Common myeloid progenitor, CD34-positive (primary cell): ENCODE measurements around the gene AQP10.
"Not testable (repeated sequence)": the region's sequence is repeated elsewhere in the genome, so short reads cannot be mapped to it uniquely, and the experiment has no call there.

Source experiments
- CTCF ChIA-PET: fragments of 350-600 bp; sonication (Branson Sonifier 250); formaldehyde crosslinking; loops from one replicate; lab custom pipeline; 2021; ENCODE audit warnings: antibody characterized with exemption; lab: Charles Lee
- POLR2A ChIA-PET: fragments of 350-600 bp; sonication (Branson Sonifier 250); formaldehyde crosslinking; loops from one replicate; lab custom pipeline; 2021; ENCODE audit warnings: antibody characterized with exemption; lab: Charles Lee
- DNase-seq, 3 donors: peaks; one replicate each; pipeline versions ENCODE4 v3.0.0 to v3.0.0-alpha.2; 2013
- H3K27ac ChIP-seq, 2 experiments: 1 replicate in 1 of 2; 2 replicates in 1 of 2; pipeline ENCODE4 v1.7.0; 2013; ENCODE audit warnings: inconsistent platforms in 2 of 2, low read length in 2 of 2, mild to moderate bottlenecking in 2 of 2, low read depth in 1 of 2, moderate library complexity in 1 of 2; ENCODE audit not compliant: severe bottlenecking in 2 of 2, insufficient read depth in 1 of 2, poor library complexity in 1 of 2
- H3K27me3 ChIP-seq, 5 experiments: replicated peaks in 2 of 5; 1 replicate in 3 of 5; 2 replicates in 2 of 5; pipeline versions ENCODE4 v1.6.1 to v1.7.0; 2013; ENCODE audit warnings: low read length in 4 of 5, mild to moderate bottlenecking in 2 of 5, moderate library complexity in 2 of 5, inconsistent platforms in 1 of 5; ENCODE audit not compliant: insufficient read depth in 5 of 5, control insufficient read depth in 4 of 5
- H3K36me3 ChIP-seq, 4 experiments: 1 replicate in 2 of 4; 2 replicates in 2 of 4; pipeline versions ENCODE4 v1.6.1 to v1.7.0; 2013; ENCODE audit warnings: low read length in 3 of 4, control low read depth in 1 of 4, mild to moderate bottlenecking in 1 of 4; ENCODE audit not compliant: control insufficient read depth in 4 of 4, insufficient read depth in 4 of 4
- H3K4me1 ChIP-seq, 4 experiments: 1 replicate in 3 of 4; 2 replicates in 1 of 4; pipeline versions ENCODE4 v1.6.1 to v1.7.1; 2013; ENCODE audit warnings: low read length in 3 of 4, mild to moderate bottlenecking in 3 of 4, control low read depth in 1 of 4, inconsistent platforms in 1 of 4, moderate library complexity in 1 of 4; ENCODE audit not compliant: control insufficient read depth in 4 of 4, insufficient read depth in 4 of 4; ENCODE audit errors: control extremely low read depth in 1 of 4
- H3K4me3 ChIP-seq, 7 experiments: 1 replicate in 4 of 7; 2 replicates in 3 of 7; pipeline versions ENCODE4 v1.5.1 to v1.7.0; 2013; ENCODE audit warnings: mild to moderate bottlenecking in 7 of 7, low read length in 6 of 7, moderate library complexity in 6 of 7, inconsistent platforms in 2 of 7, low read depth in 2 of 7, control low read depth in 1 of 7; ENCODE audit not compliant: insufficient read depth in 4 of 7, control insufficient read depth in 1 of 7; ENCODE audit errors: extremely low read depth in 1 of 7
- H3K9me3 ChIP-seq, 5 experiments: 1 replicate in 4 of 5; 2 replicates in 1 of 5; pipeline versions ENCODE4 v1.6.1 to v1.7.1; 2013; ENCODE audit warnings: low read length in 4 of 5, mild to moderate bottlenecking in 2 of 5, inconsistent platforms in 1 of 5, low read depth in 1 of 5, moderate library complexity in 1 of 5; ENCODE audit not compliant: control insufficient read depth in 4 of 5, insufficient read depth in 2 of 5; ENCODE audit errors: control extremely low read depth in 1 of 5
- WGBS: methylation state at CpG from one replicate; pipeline ENCODE4 v1.1.5; 2013; ENCODE audit not compliant: insufficient coverage; 5-methylcytosine and 5-hydroxymethylcytosine counted together

Gene AQP10

DNA sequence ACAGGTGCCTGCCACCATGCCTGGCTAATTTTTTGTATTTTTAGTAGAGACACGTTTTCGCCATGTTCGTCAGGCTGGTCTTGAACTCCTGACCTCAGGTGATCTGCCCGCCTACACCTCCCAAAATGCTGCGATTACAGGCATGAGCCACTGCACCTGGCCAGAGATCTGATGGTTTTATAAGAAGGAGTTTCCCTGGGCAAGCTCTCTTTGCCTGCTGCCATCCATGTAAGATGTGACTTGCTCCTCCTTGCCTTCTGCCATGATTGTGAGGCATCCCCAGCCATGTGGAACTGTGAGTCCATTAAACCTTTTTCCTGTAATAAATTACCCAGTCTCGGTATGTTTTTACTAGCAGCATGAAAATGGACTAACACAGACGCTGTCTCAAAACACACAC, 11.8 kb upstream of the AQP10 start:
- CTCF ChIA-PET, POLR2A ChIA-PET, H3K27me3 ChIP-seq, H3K4me3 ChIP-seq, H3K9me3 ChIP-seq, H3K4me1 ChIP-seq, DNase-seq, H3K36me3 ChIP-seq, H3K27ac ChIP-seq: not testable (repeated sequence)
- WGBS = 92% methylated on average over 2 of the region's 7 CpGs

- H3K27me3 ChIP-seq, H3K4me1 ChIP-seq, H3K9me3 ChIP-seq, H3K4me3 ChIP-seq, DNase-seq, H3K36me3 ChIP-seq, H3K27ac ChIP-seq, POLR2A ChIA-PET: not testable (repeated sequence)
- CTCF ChIA-PET = interaction anchor here (4.1 kb wide), 1 partner anchor 11 kb away, joined by 16 read pairs; no protein-coding TSS in a partner anchor
- WGBS = 88% methylated on average over 7 of the region's 13 CpGs
These were observed 8.4 kb upstream of the AQP10 start for GRCh38 chr1:154312229-154313065.

DNA sequence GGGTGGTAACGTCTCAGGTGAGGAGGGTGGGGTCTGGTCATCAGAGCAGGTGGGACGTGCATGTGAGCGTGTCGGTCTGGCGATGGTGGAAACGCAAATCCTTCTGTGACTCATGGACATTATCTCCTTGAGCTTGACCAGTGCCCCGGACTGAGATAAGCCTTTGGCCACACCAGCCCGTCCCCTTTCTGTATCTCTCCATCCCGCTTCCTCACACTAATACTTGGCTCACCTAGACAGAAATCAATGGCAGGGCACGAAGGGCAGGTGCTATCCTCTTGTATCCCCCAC, 7.9 kb upstream of the AQP10 start:
- peaks cover 0 to 1% (median 0%) of the 10 kb centered on the region in 5 experiments for H3K9me3 ChIP-seq
- H3K27ac ChIP-seq = no peak overlapping the region
- no peaks in the 10 kb centered on the region for H3K4me1 ChIP-seq
- no peak for DNase-seq
- no peak overlapping the region for H3K4me3 ChIP-seq
- ChIA-PET POLR2A (no interaction called here), CTCF (interaction anchor here (4.1 kb wide), 1 partner anchor 10 kb away, joined by 16 read pairs; no protein-coding TSS in a partner anchor)
- H3K27me3 ChIP-seq = no peaks in the 10 kb centered on the region
- no peaks in the 10 kb centered on the region for H3K36me3 ChIP-seq
- 96% methylated on average over 9 of the region's 10 CpGs for WGBS

- not testable (repeated sequence) for H3K36me3 ChIP-seq, H3K27me3 ChIP-seq, H3K9me3 ChIP-seq, H3K4me3 ChIP-seq, DNase-seq, H3K27ac ChIP-seq, H3K4me1 ChIP-seq
- CTCF ChIA-PET = interaction anchor here (0.7 to 4.1 kb wide), 4 partner anchors 9 to 27 kb away, joined by 3 to 16 read pairs (median 7); no protein-coding TSS in a partner anchor
- POLR2A ChIA-PET = interaction anchor here (0.6 kb wide), 1 partner anchor 23 kb away, joined by 7 read pairs; no protein-coding TSS in a partner anchor
- WGBS = 100% methylated on average over 1 of the region's 3 CpGs
These were observed 6.7 kb upstream of the AQP10 start for GRCh38 chr1:154314226-154314625.

DNA sequence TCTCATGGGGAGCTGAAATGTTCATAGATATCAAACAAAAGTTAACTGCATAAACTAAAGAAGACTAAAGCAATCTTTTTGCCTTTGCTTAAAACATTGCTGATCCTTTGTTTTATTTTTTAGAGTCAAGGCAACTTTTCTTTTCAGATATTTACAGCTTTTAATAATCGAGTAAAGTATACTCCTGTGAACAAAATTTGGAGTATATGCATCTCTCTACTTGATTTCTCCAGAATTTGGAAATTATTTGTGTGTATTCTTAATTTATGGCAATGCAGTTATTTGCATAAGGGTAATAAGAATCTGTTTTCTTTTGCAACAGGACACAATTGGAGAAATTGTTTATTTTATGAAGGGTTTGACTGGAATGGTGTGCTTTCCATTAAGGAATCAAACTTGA, 4.2 kb upstream of the AQP10 start:
- Histone ChIP-seq H3K4me1 (peaks cover 0 to 8% (median 6%) of the 10 kb centered on the region in 4 experiments), H3K27me3 (no peaks in the 10 kb centered on the region), H3K9me3 (peaks cover 0 to 1% (median 0%) of the 10 kb centered on the region in 5 experiments), H3K36me3 (no peaks in the 10 kb centered on the region), H3K4me3 (no peak overlapping the region), H3K27ac (no peak overlapping the region)
- WGBS = no CpG with 5 or more reads among the region's 1 CpG
- ChIA-PET CTCF (interaction anchor here (2.4 to 2.8 kb wide), 2 partner anchors 18 to 26 kb away, joined by 5 to 10 read pairs; no protein-coding TSS in a partner anchor), POLR2A (interaction anchor here (0.6 kb wide), 1 partner anchor 229 kb away, joined by 6 read pairs; no protein-coding TSS in a partner anchor)
- peak in 2 of 3 donors; percentile 16 to 44 for DNase-seq

DNA sequence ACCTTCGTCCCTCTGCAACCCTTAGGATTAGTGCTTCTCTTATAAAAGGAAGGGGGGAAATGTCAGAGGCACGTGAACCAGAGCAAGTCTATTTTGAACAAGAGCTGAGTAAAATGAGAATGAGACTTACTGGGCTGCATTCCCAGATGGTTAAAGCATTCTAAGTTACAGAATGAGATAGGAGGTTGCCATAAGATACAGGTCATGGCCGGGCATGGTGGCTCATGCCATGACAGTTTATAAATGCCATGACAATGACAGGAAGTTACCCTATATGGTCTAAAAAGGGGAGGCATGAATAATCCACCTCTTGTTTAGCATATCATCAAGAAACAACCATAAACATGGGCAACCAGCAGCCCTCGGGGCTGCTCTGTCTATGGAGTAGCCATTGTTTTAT, 2.5 kb upstream of the AQP10 start:
- Histone ChIP-seq H3K9me3 (peaks cover 0 to 1% (median 0%) of the 10 kb centered on the region in 5 experiments), H3K27ac (no peak overlapping the region), H3K4me3 (no peak overlapping the region), H3K36me3 (no peaks in the 10 kb centered on the region), H3K27me3 (no peaks in the 10 kb centered on the region), H3K4me1 (peaks cover 0 to 8% (median 6%) of the 10 kb centered on the region in 4 experiments)
- ChIA-PET POLR2A (no interaction called here), CTCF (interaction anchor here (1.0 to 1.8 kb wide), 4 partner anchors 16 to 36 kb away, joined by 3 read pairs; no protein-coding TSS in a partner anchor)
- no peak for DNase-seq
- WGBS = 96% methylated on average over 3 of the region's 4 CpGs

GRCh38 chr1:154321609-154321934, 679 bp downstream of the AQP10 start:
- POLR2A ChIA-PET = not testable (repeated sequence)
- H3K27ac ChIP-seq = peak overlapping the region in 1 of 2 experiments; percentile 38
- CTCF ChIA-PET = interaction anchor here (18.9 kb wide), 1 partner anchor 21 kb away, joined by 429 read pairs; no protein-coding TSS in a partner anchor

More at GRCh38 chr1:154321609-154321934, 679 bp downstream of the AQP10 start:
- DNase-seq, H3K4me3 ChIP-seq, H3K36me3 ChIP-seq, H3K27me3 ChIP-seq, H3K9me3 ChIP-seq: not testable (repeated sequence)
- H3K4me1 ChIP-seq = peaks cover 2 to 26% (median 22%) of the 10 kb centered on the region in 4 experiments
